Astrocyte of the cerebellum (primary cell): ENCODE measurements around the gene LMX1B.

ENCODE experiments used
- DNase-seq: peaks from one replicate; pipeline ENCODE4 v3.0.0-alpha.2; 2011; ENCODE audit warnings: low read depth
- H3K4me3 ChIP-seq: 2 replicates; pipeline ENCODE4 v1.5.1; 2011; ENCODE audit warnings: mild to moderate bottlenecking, low read depth, low read length, moderate library complexity
- in situ Hi-C: cut with HindIII; loops from 2 replicates; pipeline ENCODE4 v1.10.0; 2017; ENCODE audit warnings: low sequenced_read_pairs
- TF ChIP-seq, protein P1 (sequence below): IDR thresholded peaks from 2 replicates; pipeline ENCODE4 v1.5.1; 2012; ENCODE audit warnings: low read length, low read depth, moderate library complexity, mild to moderate bottlenecking; ENCODE audit errors: missing control alignments

The LMX1B gene

DNA sequence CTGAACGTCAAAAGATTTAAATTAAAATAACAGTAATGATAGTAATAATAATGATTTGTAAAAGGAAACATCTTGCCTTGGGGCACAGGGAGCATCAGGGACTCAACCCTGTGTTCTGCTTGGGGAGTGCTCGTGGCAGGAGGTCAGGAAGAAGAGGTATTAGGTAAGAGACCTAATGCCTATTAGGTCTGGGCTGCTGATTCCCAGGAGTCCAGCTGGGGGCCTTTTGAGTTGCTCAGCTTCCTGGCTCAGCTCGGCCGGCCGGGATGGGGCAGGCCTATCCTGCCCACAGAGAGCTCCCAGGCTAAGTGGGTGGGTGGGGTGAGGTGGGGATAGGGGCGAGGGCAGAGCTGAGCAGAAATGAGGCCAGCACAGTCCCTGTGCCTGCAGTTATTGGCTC is 17.5 kb downstream of the LMX1B start:
- H3K4me3 ChIP-seq, result no peak overlapping the region
- DNase-seq, result no peak
- TF ChIP-seq, protein P1, sequence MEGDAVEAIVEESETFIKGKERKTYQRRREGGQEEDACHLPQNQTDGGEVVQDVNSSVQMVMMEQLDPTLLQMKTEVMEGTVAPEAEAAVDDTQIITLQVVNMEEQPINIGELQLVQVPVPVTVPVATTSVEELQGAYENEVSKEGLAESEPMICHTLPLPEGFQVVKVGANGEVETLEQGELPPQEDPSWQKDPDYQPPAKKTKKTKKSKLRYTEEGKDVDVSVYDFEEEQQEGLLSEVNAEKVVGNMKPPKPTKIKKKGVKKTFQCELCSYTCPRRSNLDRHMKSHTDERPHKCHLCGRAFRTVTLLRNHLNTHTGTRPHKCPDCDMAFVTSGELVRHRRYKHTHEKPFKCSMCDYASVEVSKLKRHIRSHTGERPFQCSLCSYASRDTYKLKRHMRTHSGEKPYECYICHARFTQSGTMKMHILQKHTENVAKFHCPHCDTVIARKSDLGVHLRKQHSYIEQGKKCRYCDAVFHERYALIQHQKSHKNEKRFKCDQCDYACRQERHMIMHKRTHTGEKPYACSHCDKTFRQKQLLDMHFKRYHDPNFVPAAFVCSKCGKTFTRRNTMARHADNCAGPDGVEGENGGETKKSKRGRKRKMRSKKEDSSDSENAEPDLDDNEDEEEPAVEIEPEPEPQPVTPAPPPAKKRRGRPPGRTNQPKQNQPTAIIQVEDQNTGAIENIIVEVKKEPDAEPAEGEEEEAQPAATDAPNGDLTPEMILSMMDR, result no peak
- in situ Hi-C loops, result no loop called here

DNA sequence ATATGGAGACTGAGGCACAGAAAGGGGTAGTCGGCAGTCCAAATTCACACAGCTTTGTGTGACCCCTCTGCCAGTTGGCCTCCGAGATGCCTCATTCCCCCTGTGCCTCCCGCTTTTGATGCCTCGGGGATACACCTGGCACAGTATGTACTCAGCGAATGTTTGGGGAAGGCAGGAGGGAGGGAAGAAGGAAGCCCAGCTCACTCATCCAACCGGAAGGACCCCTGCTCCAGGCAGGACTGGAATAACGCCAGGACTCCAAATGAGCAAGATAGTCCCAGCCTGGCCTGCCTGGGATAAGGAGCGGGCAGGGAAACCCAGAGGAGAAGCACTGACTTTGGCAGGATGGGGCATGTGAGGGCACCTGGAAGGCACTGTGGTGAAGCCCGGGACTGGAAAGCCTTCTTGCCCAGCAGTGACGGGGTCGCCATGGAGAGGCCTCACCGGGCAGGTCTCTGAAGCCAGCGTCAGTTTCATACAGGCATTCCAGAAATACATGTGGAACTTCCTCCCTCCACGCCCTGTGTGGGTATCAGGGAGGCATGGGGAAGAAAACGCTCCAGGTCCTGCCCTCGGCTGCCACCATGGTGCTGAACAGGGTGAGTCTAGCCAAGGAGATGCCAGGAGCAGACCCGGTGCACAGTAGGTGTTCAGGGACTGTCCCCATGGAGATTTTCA is 20.3 kb downstream of the LMX1B start:
- no peak overlapping the region for H3K4me3 ChIP-seq
- TF ChIP-seq, protein P1, result no peak
- in situ Hi-C loops, result no loop called here
- no peak for DNase-seq

DNA sequence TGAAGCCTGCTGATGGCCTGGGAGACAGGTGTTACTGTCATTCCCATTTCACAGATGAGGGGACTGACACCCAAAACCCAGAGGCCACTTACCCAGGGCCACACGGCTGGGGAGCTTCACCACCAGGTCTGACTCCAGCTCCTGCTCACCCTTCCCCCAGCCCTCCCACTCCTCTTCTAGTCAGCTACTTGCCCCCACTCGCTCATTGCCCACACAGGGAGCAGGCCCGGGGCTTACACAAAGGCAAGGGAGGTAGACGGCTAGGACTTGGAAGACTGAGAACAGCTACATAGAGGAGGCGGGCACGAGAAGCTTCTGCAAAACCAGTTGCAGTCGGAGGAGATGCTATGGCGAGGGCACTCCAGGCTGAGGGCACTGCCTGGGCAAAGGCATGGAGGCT is 21.3 kb downstream of the LMX1B start:
- in situ Hi-C loops, result no loop called here
- H3K4me3 ChIP-seq, result no peak overlapping the region
- TF ChIP-seq, protein P1, result no peak
- no peak for DNase-seq

DNA sequence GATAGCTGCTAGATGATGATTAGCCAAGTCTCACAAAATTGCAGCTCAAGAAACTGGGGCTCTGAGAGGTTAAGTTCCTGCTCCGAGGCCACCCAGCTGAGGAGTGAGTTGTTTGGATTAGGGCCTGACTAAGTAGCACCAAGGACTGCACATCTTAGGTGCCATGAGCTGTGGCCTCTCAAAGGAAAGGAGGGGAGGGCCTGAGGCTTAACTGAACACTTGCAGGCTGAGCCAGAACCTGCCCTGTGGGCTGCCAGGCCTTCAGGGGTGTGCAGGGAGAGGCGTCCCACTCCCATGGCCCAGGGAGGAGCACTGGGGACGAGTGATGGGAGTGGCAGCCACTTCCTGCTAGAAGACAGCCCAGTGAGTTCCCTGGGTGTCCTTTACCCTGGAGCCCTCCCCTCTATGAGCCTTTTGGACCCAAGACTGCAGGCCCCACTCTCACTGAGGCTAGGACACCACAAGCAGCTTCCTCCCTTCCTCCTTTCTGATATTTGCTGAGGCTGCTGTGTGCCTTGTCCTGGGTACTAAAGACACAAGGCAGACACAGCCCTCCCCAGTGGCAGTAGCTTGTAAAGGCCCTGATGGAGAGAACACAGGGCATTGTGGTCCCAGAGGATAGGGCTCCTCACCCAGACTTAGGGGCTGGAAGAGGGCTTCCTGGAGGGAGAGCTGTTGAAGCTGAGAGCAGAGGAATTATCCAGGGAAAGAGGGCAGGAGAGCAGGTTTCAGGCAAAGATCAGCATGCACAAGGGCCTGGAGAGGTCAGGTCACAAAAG is 22.1 kb downstream of the LMX1B start:
- DNase-seq, result no peak
- TF ChIP-seq, protein P1, result no peak
- H3K4me3 ChIP-seq, result no peak overlapping the region
- in situ Hi-C loops, result no loop called here

DNA sequence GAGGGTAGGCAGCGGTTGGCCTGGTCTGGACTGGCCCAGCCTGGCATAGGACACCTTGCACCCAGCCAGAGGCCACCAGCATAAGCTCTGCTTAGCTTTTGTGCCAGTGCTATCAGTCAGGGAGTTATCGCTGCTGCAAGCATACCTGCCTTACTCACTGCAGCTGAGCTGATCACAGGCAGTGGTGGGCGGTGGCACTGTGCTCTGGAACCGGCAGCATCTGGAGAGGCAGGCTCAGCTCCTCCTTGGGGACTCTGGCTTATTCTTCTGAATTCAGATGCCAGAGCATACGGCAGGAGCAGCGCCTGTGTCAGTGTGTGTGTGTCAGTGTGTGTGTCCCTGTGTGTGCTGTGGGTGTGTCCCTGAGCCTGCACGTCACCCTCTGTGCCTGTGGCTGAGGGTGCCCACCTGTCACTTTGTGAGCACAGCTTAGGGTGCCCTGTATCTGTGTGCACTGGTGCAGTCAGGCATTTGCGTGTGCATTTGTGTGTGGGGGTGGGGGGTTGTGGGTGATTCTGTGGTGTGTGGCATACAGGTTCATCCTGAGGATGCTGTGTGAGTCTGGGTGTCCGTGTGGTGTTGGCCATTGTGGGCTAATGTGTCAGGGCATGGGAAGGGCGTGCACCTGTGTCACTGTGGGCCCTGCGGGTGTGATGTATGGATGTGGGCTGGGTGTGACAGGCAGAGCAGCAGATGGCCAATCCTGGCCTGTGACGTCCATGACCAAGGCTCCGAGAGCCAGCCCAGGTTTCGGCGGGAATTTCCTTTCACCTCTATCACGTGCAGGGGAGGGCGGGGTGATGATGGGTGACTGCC is 23.5 kb downstream of the LMX1B start:
- no peak overlapping the region for H3K4me3 ChIP-seq
- in situ Hi-C loops, result no loop called here
- TF ChIP-seq, protein P1, result no peak
- no peak for DNase-seq

DNA sequence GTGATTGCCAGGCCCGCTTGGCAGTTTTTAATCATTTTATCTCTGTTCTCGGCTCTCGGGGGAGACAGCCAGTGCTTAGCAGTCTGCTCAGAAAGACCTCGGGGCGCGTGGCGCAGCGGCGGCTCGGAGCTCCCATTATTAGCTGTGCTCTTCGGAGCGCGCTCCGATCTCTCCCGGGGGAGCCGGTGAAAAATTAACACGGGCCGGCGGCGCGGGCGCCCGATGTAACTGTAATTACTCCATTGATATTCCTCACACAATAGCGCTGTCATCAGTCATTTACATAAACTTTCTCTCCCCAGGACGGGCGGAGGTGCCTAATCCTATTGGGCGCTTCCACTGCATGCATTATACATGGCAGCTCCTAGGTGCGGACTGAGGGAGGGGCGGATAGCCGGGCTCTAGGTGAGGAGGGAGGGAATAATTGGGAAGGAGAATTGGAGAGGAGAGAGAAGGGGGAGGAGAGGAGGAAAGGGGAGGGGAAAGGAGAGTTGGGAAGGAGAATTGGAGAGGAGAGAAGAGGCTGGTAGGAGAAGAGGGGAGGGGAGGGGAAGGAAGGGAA is 24.9 kb downstream of the LMX1B start:
- H3K4me3 ChIP-seq, result no peak overlapping the region
- DNase-seq, result no peak
- in situ Hi-C loops, result no loop called here
- TF ChIP-seq, protein P1, result no peak
